OCI-LY7 (cell line): ENCODE data around the gene GMDS.

Source experiments
- CTCF ChIP-seq: fragments of 200-600 bp; sonication (generic); conservative IDR thresholded peaks from 2 replicates; pipeline ENCODE4 v1.5.1; 2014; ENCODE audit warnings: mild to moderate bottlenecking, antibody characterized with exemption, low read length, moderate library complexity, mixed read lengths
- EZH2phosphoT487 ChIP-seq: fragments of 200-600 bp; sonication (generic); IDR thresholded peaks from 2 replicates; pipeline ENCODE4 v1.6.1; 2018; ENCODE audit warnings: low read depth, borderline replicate concordance, mild to moderate bottlenecking, mixed run types, antibody characterized with exemption, low read length, moderate library complexity, mixed read lengths

GRCh38 chr6:2183752-2184151 lies 61.7 kb downstream of the GMDS start:
- TF ChIP-seq CTCF (no peak), EZH2phosphoT487 (no peak)
